Tibial artery (tissue), 4 donors: ENCODE results near the gene TRAFD1.
A peak's percentile ranks its signal among the peaks of the same experiment; 100 is the strongest.

Experiments used
- DNase-seq, 2 donors: peaks; one replicate each; pipeline ENCODE4 v3.0.0-alpha.2; 2019
- H3K27ac ChIP-seq, 2 donors: fragments of 200-600 bp; sonication (generic) in 1 of 2; 1 replicate in 1 of 2; 2 replicates in 1 of 2; pipeline ENCODE4 v1.5.1; 2018 to 2019; ENCODE audit warnings: mild to moderate bottlenecking in 1 of 2
- H3K27me3 ChIP-seq, 2 donors: fragments of 200-600 bp; sonication (generic) in 1 of 2; one replicate each; pipeline versions ENCODE4 v1.5.1 to v1.6.0; 2016 to 2019
- H3K36me3 ChIP-seq, 3 donors: fragments of 200-600 bp; sonication (generic) in 2 of 3; one replicate each; pipeline ENCODE4 v1.5.1; 2016 to 2019; ENCODE audit warnings: mild to moderate bottlenecking in 2 of 3
- H3K4me1 ChIP-seq, 4 donors: fragments of 200-600 bp; sonication (generic) in 2 of 4; 1 replicate in 3 of 4; 2 replicates in 1 of 4; pipeline ENCODE4 v1.5.1; 2016 to 2019
- H3K4me3 ChIP-seq, 2 donors: fragments of 200-600 bp; sonication (generic) in 1 of 2; 1 replicate in 1 of 2; 2 replicates in 1 of 2; pipeline ENCODE4 v1.5.1; 2018 to 2019; ENCODE audit warnings: mild to moderate bottlenecking in 2 of 2
- H3K9me3 ChIP-seq, 3 donors: fragments of 200-600 bp; sonication (generic) in 1 of 3; one replicate each; pipeline ENCODE4 v1.5.1; 2016 to 2019
- intact Hi-C: fragments of 100-400 bp; cut with DNase I; formaldehyde crosslinking; loops from one replicate; pipeline ENCODE4 v1.15.0; 2023; ENCODE audit warnings: low total_unique reads
- TF ChIP-seq, protein P1 (sequence below), 2 experiments: fragments of 200-600 bp in 1 of 2; fragments of 450-650 bp in 1 of 2; IDR thresholded peaks; one replicate each; pipeline ENCODE4 v1.5.1; 2017 to 2019; ENCODE audit warnings: antibody characterized with exemption in 2 of 2, mild to moderate bottlenecking in 1 of 2, moderate library complexity in 1 of 2

The TRAFD1 gene

DNA sequence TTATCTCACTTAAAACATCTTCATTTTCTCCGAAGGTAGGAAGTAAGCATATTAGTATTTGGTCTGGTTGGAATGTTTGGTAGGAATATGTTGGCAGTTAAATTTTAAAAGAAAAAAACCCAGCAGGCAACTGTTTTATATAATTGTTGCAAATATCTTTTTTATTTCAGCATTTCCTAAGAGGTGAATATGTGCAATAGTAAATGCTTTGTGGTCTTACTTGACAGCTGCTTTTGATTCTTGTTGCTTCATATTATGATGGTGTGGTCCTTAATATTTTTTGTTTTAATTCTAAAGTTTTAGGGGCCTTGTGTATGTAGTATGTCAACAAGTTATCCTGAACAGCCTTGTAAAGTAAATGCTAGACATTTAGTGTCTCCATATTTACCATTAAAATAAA lies 6.3 kb downstream of the TRAFD1 start:
- Histone ChIP-seq H3K4me1 (peaks cover 0 to 55% (median 26%) of the 10 kb centered on the region in 4 donors), H3K4me3 (no peak overlapping the region), H3K27ac (peak overlapping the region in 1 of 2 donors; percentile 55), H3K36me3 (peaks cover 21 to 24% (median 22%) of the 10 kb centered on the region in 3 donors), H3K27me3 (no peaks in the 10 kb centered on the region), H3K9me3 (no peaks in the 10 kb centered on the region)
- intact Hi-C loops, result loop anchor here (2.0 kb wide), 1 partner anchor 35 kb away; no protein-coding TSS in a partner anchor
- TF ChIP-seq, protein P1, sequence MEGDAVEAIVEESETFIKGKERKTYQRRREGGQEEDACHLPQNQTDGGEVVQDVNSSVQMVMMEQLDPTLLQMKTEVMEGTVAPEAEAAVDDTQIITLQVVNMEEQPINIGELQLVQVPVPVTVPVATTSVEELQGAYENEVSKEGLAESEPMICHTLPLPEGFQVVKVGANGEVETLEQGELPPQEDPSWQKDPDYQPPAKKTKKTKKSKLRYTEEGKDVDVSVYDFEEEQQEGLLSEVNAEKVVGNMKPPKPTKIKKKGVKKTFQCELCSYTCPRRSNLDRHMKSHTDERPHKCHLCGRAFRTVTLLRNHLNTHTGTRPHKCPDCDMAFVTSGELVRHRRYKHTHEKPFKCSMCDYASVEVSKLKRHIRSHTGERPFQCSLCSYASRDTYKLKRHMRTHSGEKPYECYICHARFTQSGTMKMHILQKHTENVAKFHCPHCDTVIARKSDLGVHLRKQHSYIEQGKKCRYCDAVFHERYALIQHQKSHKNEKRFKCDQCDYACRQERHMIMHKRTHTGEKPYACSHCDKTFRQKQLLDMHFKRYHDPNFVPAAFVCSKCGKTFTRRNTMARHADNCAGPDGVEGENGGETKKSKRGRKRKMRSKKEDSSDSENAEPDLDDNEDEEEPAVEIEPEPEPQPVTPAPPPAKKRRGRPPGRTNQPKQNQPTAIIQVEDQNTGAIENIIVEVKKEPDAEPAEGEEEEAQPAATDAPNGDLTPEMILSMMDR (IDR thresholded peaks at IDR 0.05), result no peak
- DNase-seq, result no peak

DNA sequence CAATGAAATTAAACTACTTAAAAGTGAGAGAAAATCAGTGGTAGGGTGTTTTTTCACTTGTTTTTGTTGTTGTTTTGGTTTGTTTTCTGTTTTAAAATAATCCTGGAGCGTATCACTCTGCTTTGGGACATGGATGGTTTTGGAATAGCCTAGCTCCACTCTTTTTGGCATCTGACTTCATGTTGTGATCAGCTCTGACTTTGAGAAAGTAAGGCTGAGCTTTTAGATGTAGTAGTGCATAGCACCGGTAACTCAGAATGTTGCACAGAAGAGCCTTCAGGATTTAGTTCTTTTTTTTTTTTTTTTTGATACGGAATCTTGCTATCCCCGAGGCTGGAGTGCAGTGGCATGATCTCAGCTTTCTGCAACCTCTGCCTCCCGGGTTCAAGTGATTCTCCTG lies 8.1 kb downstream of the TRAFD1 start:
- Histone ChIP-seq H3K27ac (no peak overlapping the region), H3K27me3 (no peaks in the 10 kb centered on the region), H3K4me1 (peaks cover 0 to 38% (median 16%) of the 10 kb centered on the region in 4 donors), H3K4me3 (no peak overlapping the region), H3K9me3 (no peaks in the 10 kb centered on the region), H3K36me3 (peaks cover 35 to 39% (median 39%) of the 10 kb centered on the region in 3 donors)
- intact Hi-C loops, result no loop called here
- DNase-seq, result no peak
- TF ChIP-seq, protein P1 (IDR thresholded peaks at IDR 0.05), result no peak

DNA sequence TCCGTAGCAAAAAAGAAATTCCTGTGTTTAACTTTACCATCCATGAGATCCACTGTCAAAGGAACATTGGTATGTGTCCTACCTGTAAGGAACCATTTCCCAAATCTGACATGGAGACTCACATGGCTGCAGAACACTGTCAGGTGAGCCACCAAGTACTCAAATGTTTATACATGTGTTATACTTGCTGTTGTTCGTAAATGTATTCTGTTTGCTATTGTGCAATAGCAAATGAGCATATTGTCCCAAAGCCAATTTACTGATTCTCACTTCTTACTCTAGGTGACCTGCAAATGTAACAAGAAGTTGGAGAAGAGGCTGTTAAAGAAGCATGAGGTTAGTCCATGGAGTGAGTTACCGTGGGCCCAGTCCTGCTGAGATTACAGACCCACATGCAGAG lies 9.4 kb downstream of the TRAFD1 start:
- Histone ChIP-seq H3K27ac (no peak overlapping the region), H3K36me3 (peaks cover 41 to 52% (median 52%) of the 10 kb centered on the region in 3 donors), H3K4me1 (peaks cover 0 to 26% (median 12%) of the 10 kb centered on the region in 4 donors), H3K9me3 (no peaks in the 10 kb centered on the region), H3K27me3 (no peaks in the 10 kb centered on the region), H3K4me3 (no peak overlapping the region)
- no peak for DNase-seq
- intact Hi-C loops, result no loop called here
- TF ChIP-seq, protein P1 (IDR thresholded peaks at IDR 0.05), result no peak

DNA sequence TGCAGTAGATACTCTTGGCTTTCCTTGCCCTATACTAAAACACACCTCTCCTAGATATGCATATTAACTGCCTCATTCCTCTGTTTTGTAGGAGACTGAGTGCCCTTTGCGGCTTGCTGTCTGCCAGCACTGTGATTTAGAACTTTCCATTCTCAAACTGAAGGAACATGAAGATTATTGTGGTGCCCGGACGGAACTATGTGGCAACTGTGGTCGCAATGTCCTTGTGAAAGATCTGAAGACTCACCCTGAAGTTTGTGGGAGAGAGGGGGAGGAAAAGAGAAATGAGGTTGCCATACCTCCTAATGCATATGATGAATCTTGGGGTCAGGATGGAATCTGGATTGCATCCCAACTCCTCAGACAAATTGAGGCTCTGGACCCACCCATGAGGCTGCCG lies 15.4 kb downstream of the TRAFD1 start:
- no peaks in the 10 kb centered on the region for H3K4me1 ChIP-seq
- H3K27ac ChIP-seq, result no peak overlapping the region
- H3K4me3 ChIP-seq, result no peak overlapping the region
- TF ChIP-seq, protein P1 (IDR thresholded peaks at IDR 0.05), result no peak
- no peak for DNase-seq
- peaks cover 82 to 98% (median 96%) of the 10 kb centered on the region in 3 donors for H3K36me3 ChIP-seq
- intact Hi-C loops, result no loop called here
- H3K27me3 ChIP-seq, result no peaks in the 10 kb centered on the region
- H3K9me3 ChIP-seq, result no peaks in the 10 kb centered on the region

- Histone ChIP-seq H3K4me3 (no peak overlapping the region), H3K27me3 (no peaks in the 10 kb centered on the region), H3K27ac (no peak overlapping the region), H3K36me3 (peaks cover 84 to 95% (median 92%) of the 10 kb centered on the region in 3 donors), H3K9me3 (no peaks in the 10 kb centered on the region), H3K4me1 (no peaks in the 10 kb centered on the region)
- no peak for DNase-seq
- intact Hi-C loops, result no loop called here
- TF ChIP-seq, protein P1 (IDR thresholded peaks at IDR 0.05), result no peak
These were observed 20.8 kb downstream of the TRAFD1 start for GRCh38 chr12:112146123-112146522.

DNA sequence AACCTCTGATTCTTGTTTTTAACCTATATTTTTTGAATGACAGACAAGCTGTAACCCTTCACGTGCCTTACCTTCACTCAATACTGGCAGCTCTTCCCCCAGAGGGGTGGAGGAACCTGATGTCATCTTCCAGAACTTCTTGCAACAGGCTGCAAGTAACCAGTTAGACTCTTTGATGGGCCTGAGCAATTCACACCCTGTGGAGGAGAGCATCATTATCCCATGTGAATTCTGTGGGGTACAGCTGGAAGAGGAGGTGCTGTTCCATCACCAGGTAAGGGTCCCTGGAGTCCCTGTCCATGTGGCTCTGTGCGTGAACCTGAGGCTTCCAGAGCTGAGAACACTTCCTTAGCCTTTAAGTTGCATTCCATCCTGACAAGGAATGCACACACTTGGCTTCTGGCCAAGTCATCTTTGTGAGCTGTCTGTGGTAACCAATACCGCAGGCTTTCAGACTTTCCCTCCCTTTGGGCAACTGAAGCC lies 22.7 kb downstream of the TRAFD1 start:
- TF ChIP-seq, protein P1 (IDR thresholded peaks at IDR 0.05), result no peak
- H3K27ac ChIP-seq, result peak overlapping the region in 1 of 2 donors; percentile 6
- intact Hi-C loops, result no loop called here
- no peaks in the 10 kb centered on the region for H3K27me3 ChIP-seq
- H3K4me1 ChIP-seq, result no peaks in the 10 kb centered on the region
- H3K4me3 ChIP-seq, result no peak overlapping the region
- DNase-seq, result no peak
- H3K9me3 ChIP-seq, result no peaks in the 10 kb centered on the region
- H3K36me3 ChIP-seq, result peaks cover 86 to 95% (median 92%) of the 10 kb centered on the region in 3 donors
